Liver (tissue), 9 donors: Measurements from ENCODE around the gene CFAP410. TPM values are rescaled to one million over a fixed set of nuclear protein-coding genes. Genes with fewer than 3 reads are reported as not detected.

Source experiments
- DNase-seq: peaks from one replicate; pipeline ENCODE4 v3.0.0-alpha.2; 2017; ENCODE audit warnings: low spot score
- H3K27ac ChIP-seq, 2 donors: one replicate each; pipeline ENCODE4 v1.7.0; 2013; ENCODE audit warnings: inconsistent platforms in 2 of 2, low read length in 2 of 2, control low read depth in 1 of 2, low read depth in 1 of 2, mild to moderate bottlenecking in 1 of 2
- H3K27me3 ChIP-seq, 4 donors: one replicate each; pipeline versions ENCODE4 v1.6.1 to v1.7.0; 2013; ENCODE audit warnings: low read length in 3 of 4, inconsistent platforms in 1 of 4, mild to moderate bottlenecking in 1 of 4, moderate library complexity in 1 of 4; ENCODE audit not compliant: control insufficient read depth in 4 of 4, insufficient read depth in 4 of 4
- H3K36me3 ChIP-seq, 4 donors: one replicate each; pipeline versions ENCODE4 v1.6.1 to v1.7.0; 2013; ENCODE audit warnings: low read length in 3 of 4, mild to moderate bottlenecking in 3 of 4, low read depth in 1 of 4, moderate library complexity in 1 of 4; ENCODE audit not compliant: control insufficient read depth in 4 of 4, insufficient read depth in 3 of 4
- H3K4me1 ChIP-seq, 4 donors: one replicate each; pipeline versions ENCODE4 v1.6.1 to v1.7.0; 2013; ENCODE audit warnings: low read length in 3 of 4, mild to moderate bottlenecking in 3 of 4, moderate library complexity in 1 of 4; ENCODE audit not compliant: control insufficient read depth in 4 of 4, insufficient read depth in 4 of 4
- H3K4me3 ChIP-seq, 3 donors: one replicate each; pipeline versions ENCODE4 v1.6.1 to v1.7.0; 2013; ENCODE audit warnings: low read length in 3 of 3, control low read depth in 1 of 3, low read depth in 1 of 3, mild to moderate bottlenecking in 1 of 3
- H3K9ac ChIP-seq, 2 donors: one replicate each; pipeline ENCODE4 v1.7.0; 2013; ENCODE audit warnings: low read length in 2 of 2, mild to moderate bottlenecking in 2 of 2, moderate library complexity in 2 of 2, control low read depth in 1 of 2, low read depth in 1 of 2
- H3K9me3 ChIP-seq, 4 donors: one replicate each; pipeline versions ENCODE4 v1.6.1 to v1.7.0; 2013; ENCODE audit warnings: low read length in 3 of 4; ENCODE audit not compliant: control insufficient read depth in 4 of 4
- EGR1 ChIP-seq, 2 donors: IDR thresholded peaks; 2 replicates each; pipeline ENCODE4 v1.6.1; 2016 to 2018; ENCODE audit warnings: antibody characterized with exemption in 2 of 2, low read depth in 2 of 2
- FOXA1 ChIP-seq: IDR thresholded peaks from 2 replicates; pipeline ENCODE4 v1.6.1; 2016; ENCODE audit warnings: antibody characterized with exemption
- FOXA2 ChIP-seq: IDR thresholded peaks from 2 replicates; pipeline ENCODE4 v1.6.1; 2016; ENCODE audit warnings: antibody characterized with exemption
- GABPA ChIP-seq, 2 donors: IDR thresholded peaks in 1 of 2; conservative IDR thresholded peaks in 1 of 2; 2 replicates each; pipeline ENCODE4 v1.6.1; 2016; ENCODE audit warnings: antibody characterized with exemption in 2 of 2, mild to moderate bottlenecking in 1 of 2, moderate library complexity in 1 of 2
- HNF4G ChIP-seq: IDR thresholded peaks from 2 replicates; pipeline ENCODE4 v1.6.1; 2016; ENCODE audit warnings: antibody characterized with exemption
- JUND ChIP-seq, 2 donors: IDR thresholded peaks; 2 replicates each; pipeline ENCODE4 v1.6.1; 2016; ENCODE audit warnings: antibody characterized with exemption in 2 of 2
- NR2F2 ChIP-seq: IDR thresholded peaks from 2 replicates; pipeline ENCODE4 v1.6.1; 2016; ENCODE audit warnings: antibody characterized with exemption
- RAD21 ChIP-seq, 2 donors: IDR thresholded peaks; 2 replicates each; pipeline ENCODE4 v1.6.1; 2016; ENCODE audit warnings: antibody characterized with exemption in 2 of 2, mild to moderate bottlenecking in 2 of 2
- RXRA ChIP-seq, 2 donors: IDR thresholded peaks; 2 replicates each; pipeline ENCODE4 v1.6.1; 2017 to 2018; ENCODE audit warnings: antibody characterized with exemption in 2 of 2, mild to moderate bottlenecking in 1 of 2
- SP1 ChIP-seq: IDR thresholded peaks from 2 replicates; pipeline ENCODE4 v1.6.1; 2018; ENCODE audit warnings: antibody characterized with exemption, mild to moderate bottlenecking
- TAF1 ChIP-seq: conservative IDR thresholded peaks from 2 replicates; pipeline ENCODE4 v1.6.1; 2016; ENCODE audit warnings: antibody characterized with exemption, mild to moderate bottlenecking
- YY1 ChIP-seq: IDR thresholded peaks from 2 replicates; pipeline ENCODE4 v1.6.1; 2016; ENCODE audit warnings: antibody characterized with exemption, mild to moderate bottlenecking
- WGBS: extraction: QIAGEN DNeasy Blood & Tissue Kit; methylation state at CpG from one replicate; pipeline ENCODE4 v1.1.7; 2013; 5-methylcytosine and 5-hydroxymethylcytosine counted together
- polyA plus RNA-seq, 2 donors: library from polyadenylated mRNA; stranded (reverse) in 1 of 2; unstranded in 1 of 2; fragments of 200-250 nt in 1 of 2; fragments of >200 nt in 1 of 2; fragmentation: Nextera tagmentation in 1 of 2; extraction: Ambion mirVana in 1 of 2; gene quantifications; one replicate each; pipeline versions ENCODE4 v1.2.1 to v1.2.3, GENCODE V29; 2013 to 2015
- total RNA-seq, 2 donors: library from RNA; depleted of rRNA; stranded (reverse); fragments of >200 nt; gene quantifications; one replicate each; pipeline ENCODE4 v1.2.3, GENCODE V29; 2014
- TF ChIP-seq, protein P1 (sequence below): fragments of 150-350 bp; IDR thresholded peaks from 2 replicates; pipeline ENCODE4 v1.5.1; 2017; ENCODE audit warnings: improper control_type of control experiment, low read depth, low read length; ENCODE audit not compliant: missing input control
- TF ChIP-seq, protein P2 (sequence below): IDR thresholded peaks from 2 replicates; pipeline ENCODE4 v1.6.1; 2016; ENCODE audit warnings: antibody characterized with exemption, mild to moderate bottlenecking
- TF ChIP-seq, protein P3 (sequence below): IDR thresholded peaks from 2 replicates; pipeline ENCODE4 v1.6.1; 2016; ENCODE audit warnings: antibody characterized with exemption
- TF ChIP-seq, protein P4 (sequence below): IDR thresholded peaks from 2 replicates; pipeline ENCODE4 v1.6.1; 2016; ENCODE audit warnings: antibody characterized with exemption
- TF ChIP-seq, protein P5 (sequence below): IDR thresholded peaks from 2 replicates; pipeline ENCODE4 v1.6.1; 2016; ENCODE audit warnings: antibody characterized with exemption
- donor health status: healthy.
- donor health status: healthy.
- donor health status: healthy.
- donor health status: healthy.
- donor health status: healthy.

Gene CFAP410
- total and polyA plus RNA-seq, 4 donors, result 7.9 to 16.3 (median 12.3) TPM

DNA sequence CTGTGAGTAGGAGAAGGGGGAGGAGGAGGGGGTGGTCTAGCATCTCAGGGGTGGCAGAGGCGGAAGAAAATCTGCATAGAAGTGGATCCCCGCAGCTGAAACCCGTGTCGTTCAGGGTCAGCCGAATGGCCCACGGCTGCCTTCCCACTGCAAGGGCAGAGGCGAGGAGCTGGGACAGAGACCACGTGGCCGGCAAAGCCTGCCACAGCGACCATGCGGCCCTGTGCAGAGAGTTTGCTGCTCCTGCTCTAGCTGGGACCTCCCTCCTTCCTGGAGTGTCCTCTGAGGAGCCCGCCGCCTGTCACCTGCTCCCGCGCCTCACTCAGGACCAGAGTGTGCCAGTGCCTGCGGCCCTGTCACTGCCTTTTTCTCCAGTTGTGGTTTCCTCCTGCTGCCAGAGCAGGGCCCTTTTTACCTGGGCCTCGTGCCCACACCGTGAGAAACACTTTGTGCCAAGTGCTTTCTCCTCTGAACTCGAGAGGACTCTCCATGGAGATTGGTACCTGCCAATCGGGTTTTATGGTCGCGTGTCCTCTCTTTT, 8.8 kb upstream of the CFAP410 start:
- no peak overlapping the region for H3K27ac ChIP-seq
- no peaks in the 10 kb centered on the region for H3K9me3 ChIP-seq
- peaks cover 0 to 2% (median 1%) of the 10 kb centered on the region in 4 donors for H3K27me3 ChIP-seq
- 65% methylated on average over 22 of the region's 22 CpGs for WGBS
- DNase-seq, result no peak
- TF ChIP-seq JUND (IDR thresholded peaks at IDR 0.05), result no peak
- TF ChIP-seq, protein P1, sequence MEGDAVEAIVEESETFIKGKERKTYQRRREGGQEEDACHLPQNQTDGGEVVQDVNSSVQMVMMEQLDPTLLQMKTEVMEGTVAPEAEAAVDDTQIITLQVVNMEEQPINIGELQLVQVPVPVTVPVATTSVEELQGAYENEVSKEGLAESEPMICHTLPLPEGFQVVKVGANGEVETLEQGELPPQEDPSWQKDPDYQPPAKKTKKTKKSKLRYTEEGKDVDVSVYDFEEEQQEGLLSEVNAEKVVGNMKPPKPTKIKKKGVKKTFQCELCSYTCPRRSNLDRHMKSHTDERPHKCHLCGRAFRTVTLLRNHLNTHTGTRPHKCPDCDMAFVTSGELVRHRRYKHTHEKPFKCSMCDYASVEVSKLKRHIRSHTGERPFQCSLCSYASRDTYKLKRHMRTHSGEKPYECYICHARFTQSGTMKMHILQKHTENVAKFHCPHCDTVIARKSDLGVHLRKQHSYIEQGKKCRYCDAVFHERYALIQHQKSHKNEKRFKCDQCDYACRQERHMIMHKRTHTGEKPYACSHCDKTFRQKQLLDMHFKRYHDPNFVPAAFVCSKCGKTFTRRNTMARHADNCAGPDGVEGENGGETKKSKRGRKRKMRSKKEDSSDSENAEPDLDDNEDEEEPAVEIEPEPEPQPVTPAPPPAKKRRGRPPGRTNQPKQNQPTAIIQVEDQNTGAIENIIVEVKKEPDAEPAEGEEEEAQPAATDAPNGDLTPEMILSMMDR, result no peak
- TF ChIP-seq FOXA1, result no peak
- TF ChIP-seq SP1, result no peak
- TF ChIP-seq NR2F2, result no peak
- TF ChIP-seq RXRA (IDR thresholded peaks at IDR 0.05), result no peak
- no peak for TF ChIP-seq RAD21 (IDR thresholded peaks at IDR 0.05)
- TF ChIP-seq FOXA2, result no peak
- TF ChIP-seq HNF4G, result no peak
- TF ChIP-seq, protein P2, sequence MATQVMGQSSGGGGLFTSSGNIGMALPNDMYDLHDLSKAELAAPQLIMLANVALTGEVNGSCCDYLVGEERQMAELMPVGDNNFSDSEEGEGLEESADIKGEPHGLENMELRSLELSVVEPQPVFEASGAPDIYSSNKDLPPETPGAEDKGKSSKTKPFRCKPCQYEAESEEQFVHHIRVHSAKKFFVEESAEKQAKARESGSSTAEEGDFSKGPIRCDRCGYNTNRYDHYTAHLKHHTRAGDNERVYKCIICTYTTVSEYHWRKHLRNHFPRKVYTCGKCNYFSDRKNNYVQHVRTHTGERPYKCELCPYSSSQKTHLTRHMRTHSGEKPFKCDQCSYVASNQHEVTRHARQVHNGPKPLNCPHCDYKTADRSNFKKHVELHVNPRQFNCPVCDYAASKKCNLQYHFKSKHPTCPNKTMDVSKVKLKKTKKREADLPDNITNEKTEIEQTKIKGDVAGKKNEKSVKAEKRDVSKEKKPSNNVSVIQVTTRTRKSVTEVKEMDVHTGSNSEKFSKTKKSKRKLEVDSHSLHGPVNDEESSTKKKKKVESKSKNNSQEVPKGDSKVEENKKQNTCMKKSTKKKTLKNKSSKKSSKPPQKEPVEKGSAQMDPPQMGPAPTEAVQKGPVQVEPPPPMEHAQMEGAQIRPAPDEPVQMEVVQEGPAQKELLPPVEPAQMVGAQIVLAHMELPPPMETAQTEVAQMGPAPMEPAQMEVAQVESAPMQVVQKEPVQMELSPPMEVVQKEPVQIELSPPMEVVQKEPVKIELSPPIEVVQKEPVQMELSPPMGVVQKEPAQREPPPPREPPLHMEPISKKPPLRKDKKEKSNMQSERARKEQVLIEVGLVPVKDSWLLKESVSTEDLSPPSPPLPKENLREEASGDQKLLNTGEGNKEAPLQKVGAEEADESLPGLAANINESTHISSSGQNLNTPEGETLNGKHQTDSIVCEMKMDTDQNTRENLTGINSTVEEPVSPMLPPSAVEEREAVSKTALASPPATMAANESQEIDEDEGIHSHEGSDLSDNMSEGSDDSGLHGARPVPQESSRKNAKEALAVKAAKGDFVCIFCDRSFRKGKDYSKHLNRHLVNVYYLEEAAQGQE, result no peak
- TF ChIP-seq, protein P3, sequence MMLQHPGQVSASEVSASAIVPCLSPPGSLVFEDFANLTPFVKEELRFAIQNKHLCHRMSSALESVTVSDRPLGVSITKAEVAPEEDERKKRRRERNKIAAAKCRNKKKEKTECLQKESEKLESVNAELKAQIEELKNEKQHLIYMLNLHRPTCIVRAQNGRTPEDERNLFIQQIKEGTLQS, result no peak
- TF ChIP-seq YY1, result no peak
- TF ChIP-seq EGR1 (IDR thresholded peaks at IDR 0.05; ENCODE audit: low read depth in 2 of 2), result no peak
- no peaks in the 10 kb centered on the region for H3K36me3 ChIP-seq
- H3K4me3 ChIP-seq, result no peak overlapping the region
- H3K4me1 ChIP-seq, result peaks cover 2 to 9% (median 5%) of the 10 kb centered on the region in 4 donors
- H3K9ac ChIP-seq, result no peak overlapping the region

DNA sequence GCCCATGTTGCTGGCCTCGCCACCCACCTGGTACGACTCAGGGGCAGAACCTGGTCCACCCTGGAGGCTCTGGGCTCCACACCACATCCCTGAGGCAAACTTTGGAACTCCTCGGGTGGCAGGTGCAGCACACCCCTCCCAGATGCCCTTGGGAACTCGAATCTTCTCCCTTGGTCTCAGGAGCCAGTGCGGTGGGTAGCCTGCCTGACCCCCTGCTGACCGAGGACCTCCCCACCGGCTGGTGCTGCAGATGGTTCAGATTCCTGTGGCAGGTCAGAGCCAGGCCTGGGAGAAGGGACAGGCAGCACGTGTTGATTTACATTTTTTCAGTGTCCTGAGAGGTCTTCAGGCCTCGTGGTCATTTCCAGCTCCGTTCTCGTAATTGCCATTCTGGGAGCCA, 6.3 kb upstream of the CFAP410 start:
- no peak overlapping the region for H3K4me3 ChIP-seq
- H3K36me3 ChIP-seq, result no peaks in the 10 kb centered on the region
- peaks cover 0 to 4% (median 2%) of the 10 kb centered on the region in 4 donors for H3K4me1 ChIP-seq
- H3K27me3 ChIP-seq, result peaks cover 0 to 2% (median 0%) of the 10 kb centered on the region in 4 donors
- no peak for DNase-seq
- WGBS, result 71% methylated on average over 11 of the region's 11 CpGs
- no peaks in the 10 kb centered on the region for H3K9me3 ChIP-seq
- no peak overlapping the region for H3K27ac ChIP-seq
- no peak overlapping the region for H3K9ac ChIP-seq
- TF ChIP-seq TAF1 (no peak), NR2F2 (no peak), YY1 (no peak), GABPA (IDR thresholded peaks at IDR 0.05 in 1 of 2, conservative IDR thresholded peaks at IDR 0.05 in 1 of 2) (no peak), FOXA1 (no peak), HNF4G (no peak), RXRA (IDR thresholded peaks at IDR 0.05) (no peak), FOXA2 (no peak)
- TF ChIP-seq, protein P3, result no peak
- TF ChIP-seq, protein P2, result no peak
- TF ChIP-seq, protein P4, sequence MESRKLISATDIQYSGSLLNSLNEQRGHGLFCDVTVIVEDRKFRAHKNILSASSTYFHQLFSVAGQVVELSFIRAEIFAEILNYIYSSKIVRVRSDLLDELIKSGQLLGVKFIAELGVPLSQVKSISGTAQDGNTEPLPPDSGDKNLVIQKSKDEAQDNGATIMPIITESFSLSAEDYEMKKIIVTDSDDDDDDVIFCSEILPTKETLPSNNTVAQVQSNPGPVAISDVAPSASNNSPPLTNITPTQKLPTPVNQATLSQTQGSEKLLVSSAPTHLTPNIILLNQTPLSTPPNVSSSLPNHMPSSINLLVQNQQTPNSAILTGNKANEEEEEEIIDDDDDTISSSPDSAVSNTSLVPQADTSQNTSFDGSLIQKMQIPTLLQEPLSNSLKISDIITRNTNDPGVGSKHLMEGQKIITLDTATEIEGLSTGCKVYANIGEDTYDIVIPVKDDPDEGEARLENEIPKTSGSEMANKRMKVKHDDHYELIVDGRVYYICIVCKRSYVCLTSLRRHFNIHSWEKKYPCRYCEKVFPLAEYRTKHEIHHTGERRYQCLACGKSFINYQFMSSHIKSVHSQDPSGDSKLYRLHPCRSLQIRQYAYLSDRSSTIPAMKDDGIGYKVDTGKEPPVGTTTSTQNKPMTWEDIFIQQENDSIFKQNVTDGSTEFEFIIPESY, result no peak
- TF ChIP-seq, protein P1, result no peak
- TF ChIP-seq, protein P5, sequence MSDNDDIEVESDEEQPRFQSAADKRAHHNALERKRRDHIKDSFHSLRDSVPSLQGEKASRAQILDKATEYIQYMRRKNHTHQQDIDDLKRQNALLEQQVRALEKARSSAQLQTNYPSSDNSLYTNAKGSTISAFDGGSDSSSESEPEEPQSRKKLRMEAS, result no peak
